Measurements from ENCODE around the gene PBXIP1. TPM values are rescaled to one million over a fixed set of nuclear protein-coding genes. Genes with fewer than 3 reads are reported as not detected.

The PBXIP1 gene
- total RNA-seq, 2 experiments from 2014 or later: 55.9 to 57.3 TPM

DNA sequence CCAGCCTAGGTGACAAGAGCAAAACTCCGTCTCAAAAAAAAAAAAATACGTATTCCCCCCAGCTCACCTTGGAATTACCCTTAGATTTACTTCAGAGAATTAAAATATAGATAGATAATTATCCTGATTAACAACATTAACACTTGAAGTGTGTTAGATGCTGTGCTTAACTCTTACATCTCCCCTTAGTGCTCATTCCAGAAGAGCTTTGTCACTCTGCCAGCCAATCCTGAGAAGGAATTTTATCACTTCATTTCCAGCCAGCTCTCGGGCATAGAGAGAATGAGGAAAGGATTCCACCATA lies 16.3 kb upstream of the PBXIP1 start:
- H3K27me3 Mint-ChIP-seq: no peaks in the 10 kb centered on the region
- no peaks in the 10 kb centered on the region for H3K9me3 Mint-ChIP-seq
- H3K4me3 Mint-ChIP-seq: no peak overlapping the region
- H3K36me3 Mint-ChIP-seq: peaks cover 7% of the 10 kb centered on the region
- peaks cover 31% of the 10 kb centered on the region for H3K4me1 Mint-ChIP-seq (ENCODE audit: low read depth)
- ChIA-PET CTCF (interaction anchor here (0.7 to 12.9 kb wide), 5 partner anchors 11 to 201 kb away, joined by 3 to 80 read pairs (median 3); partner anchors contain the start of genes KRTCAP2 and PYGO2), POLR2A (interaction anchor here (3.1 kb wide), 1 partner anchor 11 kb away, joined by 15 read pairs; the partner anchor contains the start of gene PYGO2)
- no peak for DNase-seq
- H3K27ac Mint-ChIP-seq: peak overlapping the region; percentile 62
- intact Hi-C loops (cut with micrococcal nuclease): no loop called here

DNA sequence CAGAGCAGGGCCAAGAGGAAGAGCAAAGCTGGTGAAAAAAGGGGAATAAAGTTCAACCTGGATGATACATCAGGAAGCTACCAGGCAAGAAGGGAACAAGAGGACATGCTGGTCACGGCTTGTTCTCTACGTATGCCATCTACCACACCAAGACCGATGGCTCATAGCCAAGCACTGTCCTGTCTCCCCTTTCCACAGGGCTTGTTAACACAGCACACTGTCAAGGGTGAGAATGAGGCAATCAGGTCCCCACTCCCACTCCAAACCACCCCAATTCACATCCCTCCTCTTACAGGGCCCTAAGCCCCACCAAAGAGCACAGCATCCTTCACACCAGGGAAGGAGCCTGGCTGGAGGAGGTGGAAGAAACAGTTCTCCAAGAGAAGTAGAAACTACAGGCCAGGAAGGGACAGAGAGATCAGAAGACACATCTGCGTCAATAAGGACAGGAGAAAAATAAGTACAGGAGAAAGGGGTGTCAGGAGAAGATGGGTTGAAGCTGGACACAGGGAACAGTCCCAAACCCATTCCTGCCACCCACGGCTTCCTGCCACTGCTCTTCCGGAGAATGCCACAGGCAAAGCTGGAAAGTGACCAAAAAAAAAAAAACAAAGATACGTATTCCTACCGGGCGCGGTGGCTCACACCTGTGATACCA lies 15.6 kb upstream of the PBXIP1 start:
- peaks cover 31% of the 10 kb centered on the region for H3K4me1 Mint-ChIP-seq (ENCODE audit: low read depth)
- intact Hi-C loops (cut with micrococcal nuclease): no loop called here
- no peak for DNase-seq
- H3K27me3 Mint-ChIP-seq: no peaks in the 10 kb centered on the region
- POLR2A ChIA-PET: interaction anchor here (1.3 kb wide), 1 partner anchor 10 kb away, joined by 6 read pairs; the partner anchor contains the start of gene PYGO2
- H3K4me3 Mint-ChIP-seq: peak overlapping the region; percentile 25
- H3K36me3 Mint-ChIP-seq: peaks cover 6% of the 10 kb centered on the region
- peak overlapping the region; percentile 82 for H3K27ac Mint-ChIP-seq
- CTCF ChIA-PET: interaction anchor here (0.7 to 12.9 kb wide), 7 partner anchors 10 to 201 kb away, joined by 3 to 80 read pairs (median 3); partner anchors contain the start of genes KRTCAP2 and PYGO2
- H3K9me3 Mint-ChIP-seq: no peaks in the 10 kb centered on the region

DNA sequence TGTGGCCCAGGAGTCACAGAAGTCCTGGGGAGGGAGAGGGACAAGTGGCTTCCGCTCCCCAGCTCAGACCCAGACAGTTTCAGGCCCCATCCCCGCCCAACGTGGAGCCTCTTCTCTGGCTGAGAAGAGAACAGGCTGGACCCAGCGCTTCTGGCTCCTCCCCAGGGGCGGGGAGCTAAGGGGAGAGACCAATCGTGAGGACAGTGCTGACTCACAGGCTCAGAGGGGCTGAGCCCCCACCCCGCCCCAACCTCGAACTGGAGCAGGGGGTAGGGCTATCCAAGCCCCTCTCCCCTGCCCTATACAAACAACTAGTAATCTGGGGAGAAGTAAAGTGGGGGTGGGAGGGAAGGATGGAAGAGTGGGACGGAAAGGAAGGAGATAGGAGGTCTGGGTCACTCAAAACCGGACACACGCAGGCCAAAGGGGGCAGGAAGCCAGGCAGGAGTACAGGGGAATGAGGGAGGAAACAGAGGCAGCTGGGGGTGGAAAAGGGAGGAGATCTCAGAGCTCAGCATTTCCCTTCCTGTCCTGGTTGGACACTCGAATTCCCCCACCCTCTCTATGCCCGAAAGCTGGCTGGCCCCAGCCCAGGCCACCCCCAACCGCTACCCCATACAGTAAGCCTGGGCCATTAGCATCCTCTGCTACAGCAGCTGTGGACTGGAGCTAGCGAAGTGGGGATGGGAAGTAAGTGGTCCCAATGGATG lies 14.9 kb upstream of the PBXIP1 start, which contains the start of gene SHC1:
SHC1 (minus strand) TSS at position 117 of the 710 bp plus-strand sequence. CDS start 221 bp downstream, outside the sequence.
- no peaks in the 10 kb centered on the region for H3K27me3 Mint-ChIP-seq
- ChIA-PET CTCF (interaction anchor here (0.8 to 12.9 kb wide), 9 partner anchors 9 to 91 kb away, joined by 3 to 80 read pairs (median 5); partner anchors contain the start of genes ADAM15, PBXIP1 and PYGO2), POLR2A (interaction anchor here (1.3 kb wide), 1 partner anchor 10 kb away, joined by 6 read pairs; the partner anchor contains the start of gene PYGO2)
- peaks cover 31% of the 10 kb centered on the region for H3K4me1 Mint-ChIP-seq (ENCODE audit: low read depth)
- H3K9me3 Mint-ChIP-seq: no peaks in the 10 kb centered on the region
- peak within 1 kb of the TSS; percentile 82 for H3K27ac Mint-ChIP-seq
- peaks cover 6% of the 10 kb centered on the region for H3K36me3 Mint-ChIP-seq
- DNase-seq: peak; percentile 64
- intact Hi-C loops (cut with micrococcal nuclease): no loop called here
- peak within 1 kb of the TSS; percentile 25 for H3K4me3 Mint-ChIP-seq

DNA sequence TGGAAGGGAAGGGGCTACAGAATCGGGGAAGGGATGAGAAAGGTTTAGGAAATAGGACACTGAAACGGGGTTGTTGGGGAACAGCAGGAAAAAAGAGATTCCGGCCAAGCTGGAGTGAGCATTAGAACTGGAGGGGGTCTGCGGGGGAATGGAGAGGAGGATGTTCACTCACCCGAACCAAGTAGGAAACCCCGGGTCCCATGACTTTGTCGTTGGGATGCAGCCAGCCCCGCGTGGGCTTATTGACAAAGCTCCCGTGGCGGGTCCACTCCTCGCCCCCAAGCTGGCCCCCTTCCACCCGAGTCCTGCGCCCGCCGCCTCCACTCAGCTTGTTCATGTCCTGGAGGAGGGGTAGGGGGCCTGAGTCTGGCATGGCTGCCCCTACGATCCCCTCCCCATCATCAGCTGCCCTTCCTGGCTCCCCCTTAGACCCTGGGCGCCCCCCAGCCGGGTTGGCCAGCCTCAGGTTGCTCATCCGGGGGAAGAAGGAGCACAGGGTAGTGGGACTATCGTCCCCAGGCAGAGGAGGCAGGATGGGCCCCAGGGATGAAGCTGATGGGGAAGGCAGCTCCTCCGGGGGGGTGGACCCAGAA lies 14.1 kb upstream of the PBXIP1 start:
- ChIA-PET POLR2A (interaction anchor here (0.6 kb wide), 1 partner anchor 15 kb away, joined by 6 read pairs; no protein-coding TSS in a partner anchor), CTCF (interaction anchor here (0.6 to 12.9 kb wide), 9 partner anchors 8 to 92 kb away, joined by 3 to 80 read pairs (median 5); partner anchors contain the start of genes ADAM15, PBXIP1 and PYGO2)
- Mint-ChIP-seq H3K27me3 (no peaks in the 10 kb centered on the region), H3K4me3 (no peak overlapping the region), H3K9me3 (no peaks in the 10 kb centered on the region), H3K4me1 (ENCODE audit: low read depth) (peaks cover 31% of the 10 kb centered on the region), H3K27ac (peak overlapping the region; percentile 28), H3K36me3 (peaks cover 6% of the 10 kb centered on the region)
- intact Hi-C loops (cut with micrococcal nuclease): no loop called here
- DNase-seq: no peak

DNA sequence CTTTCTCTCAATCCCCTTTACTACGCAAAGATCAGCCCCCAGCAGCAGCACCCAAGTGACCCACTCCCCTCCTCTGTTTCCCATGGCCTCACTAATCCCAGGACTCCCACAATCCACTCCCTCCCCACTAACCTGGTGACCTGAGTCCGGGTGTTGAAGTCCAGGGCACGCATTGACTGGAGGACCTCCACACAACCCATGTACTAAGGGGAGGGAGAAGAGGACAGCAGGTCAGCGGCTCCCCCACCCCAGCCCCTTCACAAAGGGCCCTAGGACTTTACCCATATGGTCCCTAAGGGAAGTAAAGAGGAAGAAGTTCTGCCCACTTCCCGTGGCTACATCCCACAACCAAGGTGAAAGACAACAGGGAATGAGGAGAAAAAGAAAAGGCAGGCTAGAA lies 13.3 kb upstream of the PBXIP1 start:
- H3K9me3 Mint-ChIP-seq: no peaks in the 10 kb centered on the region
- H3K4me3 Mint-ChIP-seq: no peak overlapping the region
- intact Hi-C loops (cut with micrococcal nuclease): no loop called here
- ChIA-PET CTCF (interaction anchor here (0.9 to 12.9 kb wide), 3 partner anchors 25 to 92 kb away, joined by 3 to 80 read pairs (median 5); no protein-coding TSS in a partner anchor), POLR2A (no interaction called here)
- H3K27me3 Mint-ChIP-seq: no peaks in the 10 kb centered on the region
- peaks cover 31% of the 10 kb centered on the region for H3K4me1 Mint-ChIP-seq (ENCODE audit: low read depth)
- H3K36me3 Mint-ChIP-seq: peaks cover 9% of the 10 kb centered on the region
- no peak for DNase-seq
- H3K27ac Mint-ChIP-seq: peak overlapping the region; percentile 28

DNA sequence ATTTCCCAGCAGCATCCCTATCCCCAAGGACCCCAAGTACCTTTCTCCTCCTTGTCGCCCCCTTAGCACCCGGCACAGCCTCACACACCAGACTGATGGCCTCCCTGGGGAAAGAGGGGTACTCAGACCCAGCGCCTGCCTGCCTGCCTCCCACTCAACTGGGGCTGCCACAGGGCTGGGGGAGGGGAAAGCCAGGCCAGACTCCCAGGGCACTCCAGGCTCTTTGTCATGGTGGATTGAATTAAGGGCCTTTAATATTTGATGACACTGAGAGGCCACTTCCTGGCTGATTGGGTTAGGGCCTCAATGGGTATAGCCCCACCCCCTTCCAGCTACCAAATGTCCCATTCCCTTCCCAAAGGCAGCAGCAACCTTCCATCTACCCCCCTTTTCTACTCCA lies 12.8 kb upstream of the PBXIP1 start:
- Mint-ChIP-seq H3K36me3 (peaks cover 12% of the 10 kb centered on the region), H3K27ac (peak overlapping the region; percentile 28), H3K9me3 (no peaks in the 10 kb centered on the region), H3K4me3 (no peak overlapping the region), H3K4me1 (ENCODE audit: low read depth) (peaks cover 34% of the 10 kb centered on the region), H3K27me3 (no peaks in the 10 kb centered on the region)
- POLR2A ChIA-PET: no interaction called here
- intact Hi-C loops (cut with micrococcal nuclease): no loop called here
- CTCF ChIA-PET: interaction anchor here (12.9 kb wide), 1 partner anchor 29 kb away, joined by 80 read pairs; no protein-coding TSS in a partner anchor
- no peak for DNase-seq

DNA sequence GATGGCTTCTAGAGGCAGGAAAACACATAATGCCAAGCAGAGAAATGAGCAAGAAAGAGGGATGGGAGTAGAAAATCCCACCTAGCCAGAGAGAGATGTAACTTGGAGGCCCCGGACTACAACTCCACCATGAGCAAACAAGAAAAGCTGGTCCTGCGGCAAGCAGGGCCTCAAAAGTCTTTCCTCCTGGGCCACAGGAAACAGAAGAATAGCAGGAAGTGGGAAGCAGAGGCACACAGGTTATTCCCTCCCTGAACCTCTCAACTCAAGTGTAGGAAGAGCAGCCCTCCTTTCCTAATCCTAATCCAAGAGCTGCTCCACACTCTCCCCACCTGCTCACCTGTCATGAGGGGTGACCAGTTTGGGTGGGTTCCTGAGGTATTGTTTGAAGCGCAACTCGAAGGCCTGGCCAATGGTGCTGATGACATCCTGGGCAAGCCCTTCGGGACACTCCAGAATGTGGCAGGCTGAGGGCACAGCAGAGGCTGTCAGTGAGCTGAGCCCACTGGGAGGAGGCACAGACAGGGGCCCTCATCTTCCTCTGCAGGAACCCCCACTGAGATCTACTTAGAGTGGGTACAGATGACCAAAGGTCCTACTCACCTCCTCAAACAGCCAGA lies 11.5 kb upstream of the PBXIP1 start:
- peaks cover 16% of the 10 kb centered on the region for H3K36me3 Mint-ChIP-seq
- no peaks in the 10 kb centered on the region for H3K27me3 Mint-ChIP-seq
- H3K9me3 Mint-ChIP-seq: no peaks in the 10 kb centered on the region
- H3K4me3 Mint-ChIP-seq: no peak overlapping the region
- intact Hi-C loops (cut with micrococcal nuclease): no loop called here
- DNase-seq: no peak
- peak overlapping the region; percentile 23 for H3K27ac Mint-ChIP-seq
- CTCF ChIA-PET: interaction anchor here (1.2 to 4.6 kb wide), 3 partner anchors 15 to 50 kb away, joined by 3 to 17 read pairs (median 3); partner anchors contain the start of gene FLAD1
- POLR2A ChIA-PET: interaction anchor here (1.2 kb wide), 1 partner anchor 13 kb away, joined by 3 read pairs; no protein-coding TSS in a partner anchor
- peaks cover 41% of the 10 kb centered on the region for H3K4me1 Mint-ChIP-seq (ENCODE audit: low read depth)

DNA sequence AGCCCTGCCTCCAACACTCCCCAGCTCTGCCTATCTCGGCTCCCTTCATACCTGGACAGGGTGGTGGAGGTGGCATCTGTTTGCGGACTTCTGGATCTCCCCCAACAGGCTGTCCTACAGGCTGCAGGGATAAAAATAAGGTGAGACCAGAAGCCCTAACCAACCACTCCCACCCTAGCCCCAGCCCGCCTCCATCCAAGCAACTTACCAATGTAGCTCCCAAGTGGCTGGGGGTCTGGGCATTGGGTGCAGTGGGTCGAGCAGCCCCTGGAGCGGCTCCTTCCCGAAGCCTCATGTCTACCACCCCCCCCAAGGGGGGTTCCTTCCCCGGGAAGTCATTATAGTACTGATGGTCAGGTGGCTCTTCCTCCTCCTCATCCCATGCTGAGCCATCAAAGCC lies 10.2 kb upstream of the PBXIP1 start:
- DNase-seq: no peak
- Mint-ChIP-seq H3K4me3 (no peak overlapping the region), H3K4me1 (ENCODE audit: low read depth) (peaks cover 32% of the 10 kb centered on the region), H3K36me3 (peaks cover 20% of the 10 kb centered on the region), H3K27ac (peak overlapping the region; percentile 28), H3K9me3 (no peaks in the 10 kb centered on the region), H3K27me3 (no peaks in the 10 kb centered on the region)
- intact Hi-C loops (cut with micrococcal nuclease): no loop called here
- ChIA-PET POLR2A (interaction anchor here (1.2 kb wide), 1 partner anchor 12 kb away, joined by 3 read pairs; no protein-coding TSS in a partner anchor), CTCF (interaction anchor here (1.3 to 4.6 kb wide), 2 partner anchors 33 to 206 kb away, joined by 4 to 17 read pairs; partner anchors contain the start of gene KRTCAP2)

DNA sequence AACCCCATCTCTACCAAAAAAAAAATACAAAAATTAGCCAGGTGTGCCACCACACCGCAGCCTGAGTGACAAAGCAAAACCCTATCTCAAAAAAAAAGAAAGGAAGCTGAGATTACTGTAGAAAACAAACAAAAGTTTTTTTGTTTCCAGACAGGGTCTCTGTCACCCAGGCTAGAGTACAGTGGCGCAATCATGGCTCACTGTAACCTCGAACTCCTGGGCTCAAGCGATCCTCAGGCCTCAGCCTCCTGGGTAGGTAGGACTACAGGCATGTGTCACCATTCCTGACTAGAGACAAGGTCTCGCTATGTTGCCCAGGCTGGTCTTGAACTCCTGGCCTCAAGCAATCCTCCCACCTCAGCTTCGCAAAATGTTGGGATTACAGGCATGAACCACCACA lies 8.5 kb upstream of the PBXIP1 start:
- Mint-ChIP-seq H3K36me3 (peaks cover 23% of the 10 kb centered on the region), H3K27me3 (no peaks in the 10 kb centered on the region), H3K9me3 (no peaks in the 10 kb centered on the region), H3K27ac (no peak overlapping the region), H3K4me1 (ENCODE audit: low read depth) (peaks cover 29% of the 10 kb centered on the region), H3K4me3 (no peak overlapping the region)
- DNase-seq: no peak
- intact Hi-C loops (cut with micrococcal nuclease): no loop called here
- ChIA-PET CTCF (interaction anchor here (0.7 to 4.6 kb wide), 5 partner anchors 10 to 95 kb away, joined by 3 to 17 read pairs (median 7); partner anchors contain the start of genes CKS1B and FLAD1), POLR2A (interaction anchor here (0.9 kb wide), 1 partner anchor 24 kb away, joined by 3 read pairs; no protein-coding TSS in a partner anchor)

DNA sequence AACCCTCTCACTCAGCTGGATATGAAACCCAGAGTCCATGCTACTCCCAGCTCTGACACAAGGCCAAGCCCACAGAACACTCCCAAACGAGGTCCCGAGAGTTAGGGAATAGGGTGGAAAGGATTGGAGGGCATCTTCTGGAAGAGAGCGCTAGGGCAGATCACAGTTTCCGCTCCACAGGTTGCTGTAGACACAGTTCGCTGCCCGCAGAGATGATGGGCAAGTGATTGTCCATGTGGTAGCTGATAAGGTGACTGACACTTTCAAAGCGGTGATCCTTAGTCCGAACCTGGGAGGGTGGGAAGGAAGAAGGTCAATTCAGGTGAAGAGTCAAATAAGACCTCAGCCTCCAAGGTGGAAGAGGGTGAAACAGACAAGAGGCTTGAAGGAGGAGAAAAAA lies 7.7 kb upstream of the PBXIP1 start:
- ChIA-PET CTCF (interaction anchor here (1.2 to 4.6 kb wide), 4 partner anchors 10 to 54 kb away, joined by 3 to 17 read pairs (median 7); partner anchors contain the start of genes CKS1B and FLAD1), POLR2A (no interaction called here)
- peaks cover 24% of the 10 kb centered on the region for H3K4me1 Mint-ChIP-seq (ENCODE audit: low read depth)
- no peaks in the 10 kb centered on the region for H3K27me3 Mint-ChIP-seq
- no peak overlapping the region for H3K4me3 Mint-ChIP-seq
- peaks cover 24% of the 10 kb centered on the region for H3K36me3 Mint-ChIP-seq
- peak overlapping the region; percentile 35 for H3K27ac Mint-ChIP-seq
- no peak for DNase-seq
- intact Hi-C loops (cut with micrococcal nuclease): no loop called here
- no peaks in the 10 kb centered on the region for H3K9me3 Mint-ChIP-seq

DNA sequence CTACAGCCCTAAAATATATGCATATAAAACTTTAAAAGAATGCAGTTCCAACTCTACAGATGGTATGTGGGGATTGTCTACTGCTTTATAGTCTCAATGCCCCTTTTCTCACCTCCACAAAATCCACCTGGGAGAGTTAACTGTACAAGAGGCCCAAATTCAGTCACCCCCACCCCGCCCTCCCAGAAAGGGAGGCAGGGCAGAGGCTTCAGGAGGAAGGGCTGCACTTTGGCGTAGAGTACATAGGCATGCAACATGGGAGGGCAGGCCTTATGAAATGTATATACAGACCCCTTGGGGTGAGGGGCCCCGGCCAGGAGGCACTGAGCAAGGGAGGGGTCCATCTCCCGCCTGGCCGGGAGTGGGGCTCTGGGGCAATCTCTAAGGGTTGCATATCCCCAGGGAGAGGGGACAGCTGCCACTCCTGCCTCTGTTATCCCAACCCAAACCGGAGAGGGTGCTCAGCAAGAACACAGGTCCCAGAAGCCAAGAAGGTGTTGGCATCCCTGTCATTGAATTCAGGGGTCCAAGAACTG lies 7.0 kb upstream of the PBXIP1 start:
- peaks cover 23% of the 10 kb centered on the region for H3K36me3 Mint-ChIP-seq
- peaks cover 28% of the 10 kb centered on the region for H3K4me1 Mint-ChIP-seq (ENCODE audit: low read depth)
- peak overlapping the region; percentile 90 for H3K27ac Mint-ChIP-seq
- no peak for DNase-seq
- intact Hi-C loops (cut with micrococcal nuclease): loop anchor here (1.0 kb wide), 1 partner anchor 54 kb away; no protein-coding TSS in a partner anchor
- H3K4me3 Mint-ChIP-seq: peak overlapping the region; percentile 87
- H3K27me3 Mint-ChIP-seq: no peaks in the 10 kb centered on the region
- ChIA-PET POLR2A (interaction anchor here (1.1 to 2.7 kb wide), 2 partner anchors 11 to 26 kb away, joined by 3 to 13 read pairs; partner anchors contain the start of gene PMVK), CTCF (interaction anchor here (2.1 to 3.8 kb wide), 5 partner anchors 9 to 55 kb away, joined by 5 to 36 read pairs (median 35); partner anchors contain the start of genes CKS1B and SHC1)
- H3K9me3 Mint-ChIP-seq: no peaks in the 10 kb centered on the region

Measured in activated CD4-positive, alpha-beta memory T cell treated with anti-CD3 and anti-CD28 coated beads for 36 hours (primary cell).